Measurements from ENCODE around the gene DLG2.

- TF ChIP-seq CTCF (IDR thresholded peaks at IDR 0.05) (no peak), POLR2A (IDR thresholded peaks at IDR 0.05) (no peak)
Observed at GRCh38 chr11:84824624-84825023, 802.5 kb downstream of the DLG2 start.

Data from uterus (tissue), 2 donors.